ENCODE results near the gene SCAF8.

- TF ChIP-seq CTCF (IDR thresholded peaks at IDR 0.05) (no peak), EP300 (IDR thresholded peaks at IDR 0.05; ENCODE audit: borderline replicate concordance in 1 of 2, low read depth in 1 of 2, low read length in 1 of 2) (no peak), TAF1 (IDR thresholded peaks at IDR 0.05; ENCODE audit: borderline replicate concordance, low read depth, low read length) (no peak), SIN3A (IDR thresholded peaks at IDR 0.05; ENCODE audit: borderline replicate concordance, low read depth, low read length) (no peak)
These were observed 80.8 kb downstream of the SCAF8 start for GRCh38 chr6:154814063-154814462.

All from SK-N-SH (cell line).